ENCODE results near the gene CSNK1G2.

The CSNK1G2 gene

GRCh38 chr19:1944088-1944915 is 3.3 kb downstream of the CSNK1G2 start:
- DNase-seq (ENCODE audit: low spot score), result no peak

GRCh38 chr19:1944916-1945561 is 4.1 kb downstream of the CSNK1G2 start:
- DNase-seq (ENCODE audit: low spot score), result no peak

GRCh38 chr19:1945899-1946298 is 4.9 kb downstream of the CSNK1G2 start:
- DNase-seq (ENCODE audit: low spot score), result peak; percentile 32

GRCh38 chr19:1947651-1948209 is 6.8 kb downstream of the CSNK1G2 start:
- no peak for DNase-seq (ENCODE audit: low spot score)

GRCh38 chr19:1949304-1950101 is 8.5 kb downstream of the CSNK1G2 start:
- DNase-seq (ENCODE audit: low spot score), result no peak

- DNase-seq (ENCODE audit: low spot score), result no peak
Measured at GRCh38 chr19:1950640-1951039, 9.7 kb downstream of the CSNK1G2 start.

- no peak for DNase-seq (ENCODE audit: low spot score)
Measured at GRCh38 chr19:1952635-1953034, 11.7 kb downstream of the CSNK1G2 start.

GRCh38 chr19:1953037-1953436 is 12.1 kb downstream of the CSNK1G2 start:
- DNase-seq (ENCODE audit: low spot score), result no peak

GRCh38 chr19:1953441-1954094 is 12.6 kb downstream of the CSNK1G2 start:
- no peak for DNase-seq (ENCODE audit: low spot score)

- no peak for DNase-seq (ENCODE audit: low spot score)
Measured at GRCh38 chr19:1954532-1954933, 13.6 kb downstream of the CSNK1G2 start.

- DNase-seq (ENCODE audit: low spot score), result no peak
Measured at GRCh38 chr19:1955171-1956121, 14.5 kb downstream of the CSNK1G2 start.

GRCh38 chr19:1956122-1956494 is 15.1 kb downstream of the CSNK1G2 start:
- DNase-seq (ENCODE audit: low spot score), result no peak

GRCh38 chr19:1956868-1957492 is 16.0 kb downstream of the CSNK1G2 start:
- no peak for DNase-seq (ENCODE audit: low spot score)

GRCh38 chr19:1957562-1958248 is 16.7 kb downstream of the CSNK1G2 start:
- no peak for DNase-seq (ENCODE audit: low spot score)

- DNase-seq (ENCODE audit: low spot score), result no peak
Measured at GRCh38 chr19:1959928-1960589, 19.1 kb downstream of the CSNK1G2 start.

- no peak for DNase-seq (ENCODE audit: low spot score)
Measured at GRCh38 chr19:1961000-1961883, 20.3 kb downstream of the CSNK1G2 start.

- DNase-seq (ENCODE audit: low spot score), result no peak
Measured at GRCh38 chr19:1962674-1963073, 21.7 kb downstream of the CSNK1G2 start.

GRCh38 chr19:1967087-1967608 is 26.2 kb downstream of the CSNK1G2 start:
- no peak for DNase-seq (ENCODE audit: low spot score)
